ENCODE data around the gene ICA1L.
"Not testable (repeated sequence)": the region's sequence is repeated elsewhere in the genome, so short reads cannot be mapped to it uniquely, and the experiment has no call there.

Gene ICA1L

DNA sequence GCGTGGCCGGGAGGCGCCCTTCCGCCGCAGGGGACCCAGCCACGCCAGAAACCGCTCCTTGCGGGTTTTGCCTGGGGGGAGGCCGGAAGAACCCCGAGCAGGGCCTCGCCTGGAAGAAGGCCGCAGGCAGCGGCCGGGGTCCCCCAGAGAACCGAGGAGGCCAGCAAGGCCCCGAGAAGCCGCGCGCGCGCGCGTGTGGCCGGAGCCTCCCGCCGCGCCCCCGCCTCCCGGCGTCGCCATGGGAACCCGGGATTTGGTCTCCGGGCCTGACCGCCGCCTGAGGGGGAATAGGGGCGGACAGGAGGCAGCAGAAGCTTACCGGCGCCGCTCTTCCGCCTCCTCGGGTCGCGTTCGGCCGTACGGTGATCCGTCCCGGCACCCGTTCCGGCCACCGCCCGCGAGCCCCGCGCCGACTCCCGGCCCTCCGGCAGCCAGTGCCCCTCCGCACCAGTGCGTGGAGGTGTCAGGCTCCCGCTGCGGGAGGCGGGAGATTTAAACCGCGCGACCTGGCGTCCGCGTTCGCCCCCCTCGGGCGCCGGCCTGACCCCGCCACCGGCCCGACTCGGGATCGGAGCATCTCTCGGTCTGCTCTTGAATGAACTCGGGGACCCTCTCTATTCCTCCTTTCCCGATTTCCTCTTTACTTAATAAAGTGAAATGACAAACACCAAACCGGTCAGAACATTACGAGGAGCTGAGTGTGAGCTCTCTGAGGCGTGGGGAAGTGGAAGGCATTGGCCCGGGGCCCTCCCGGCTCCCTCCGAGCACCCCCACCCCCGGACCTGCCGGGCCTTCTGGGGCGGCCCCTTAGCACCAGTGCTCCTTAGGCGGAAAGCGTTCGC lies at the start of gene ICA1L:
Gene ICA1L (minus strand): TSS at position 467 of the 842 bp plus-strand sequence. CDS start 42,757 bp downstream, outside the sequence.
- peak; percentile 37 to 49 for DNase-seq

- no peak for DNase-seq
These were observed 47.3 kb upstream of the ICA1L start for GRCh38 chr2:202918860-202919259.

DNA sequence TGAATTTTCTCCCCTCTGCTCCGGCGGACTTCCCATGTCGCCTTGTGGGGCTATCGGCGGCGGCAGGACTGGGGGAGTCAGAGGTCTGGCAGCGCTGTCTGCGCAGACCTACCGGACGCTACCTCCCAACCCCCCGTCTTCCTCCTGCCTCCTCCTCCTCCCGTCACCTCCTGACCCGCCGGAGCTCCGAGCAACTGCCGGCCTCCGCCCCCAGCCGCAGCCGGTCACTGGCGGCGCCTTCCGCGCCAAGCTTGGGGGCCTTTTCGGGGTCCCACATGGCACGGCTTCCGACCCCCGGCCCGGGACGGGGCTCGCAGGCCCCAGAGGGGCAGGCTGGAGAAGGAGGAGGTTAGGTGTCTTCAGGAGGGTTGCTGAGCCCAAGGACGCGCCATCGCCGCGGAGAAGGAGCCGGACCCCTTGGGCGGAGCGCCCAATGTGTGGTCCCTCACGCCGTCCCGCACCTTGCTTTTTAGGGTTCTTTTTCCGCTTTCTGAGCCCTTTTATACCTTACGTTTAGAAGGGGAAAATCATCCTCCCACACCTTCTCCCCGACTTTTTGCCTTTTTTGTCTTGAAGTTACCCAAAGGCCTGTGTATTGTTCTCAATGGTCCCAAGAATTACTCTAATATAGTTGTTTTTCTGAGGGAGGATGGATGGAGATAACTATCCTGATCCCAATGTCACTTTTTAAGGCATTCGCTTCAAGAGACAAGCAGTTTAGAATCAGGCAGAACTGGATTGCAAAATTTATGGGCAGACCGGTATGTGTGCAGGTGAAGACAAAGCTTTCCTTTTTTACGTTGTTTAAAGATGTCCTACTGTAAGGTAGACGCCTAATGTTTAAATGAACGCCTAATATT lies 41.0 kb upstream of the ICA1L start:
- DNase-seq, result peak in 1 of 2 experiments; percentile 5

GRCh38 chr2:202911512-202912341 lies 40.2 kb upstream of the ICA1L start, which contains the start of the genes CARF and WDR12:
Gene CARF, plus strand, starts transcription at chr2:202912275. Its CDS starts 29,628 bp downstream, at chr2:202941903.
Gene WDR12, minus strand, starts transcription at chr2:202911673. Its CDS starts 197 bp downstream, at chr2:202911476.
- DNase-seq, result peak; percentile 85 to 86

- DNase-seq, result no peak
These were observed 39.6 kb upstream of the ICA1L start for GRCh38 chr2:202911203-202911511.

GRCh38 chr2:202910698-202911097 lies 39.1 kb upstream of the ICA1L start:
- DNase-seq, result no peak

DNA sequence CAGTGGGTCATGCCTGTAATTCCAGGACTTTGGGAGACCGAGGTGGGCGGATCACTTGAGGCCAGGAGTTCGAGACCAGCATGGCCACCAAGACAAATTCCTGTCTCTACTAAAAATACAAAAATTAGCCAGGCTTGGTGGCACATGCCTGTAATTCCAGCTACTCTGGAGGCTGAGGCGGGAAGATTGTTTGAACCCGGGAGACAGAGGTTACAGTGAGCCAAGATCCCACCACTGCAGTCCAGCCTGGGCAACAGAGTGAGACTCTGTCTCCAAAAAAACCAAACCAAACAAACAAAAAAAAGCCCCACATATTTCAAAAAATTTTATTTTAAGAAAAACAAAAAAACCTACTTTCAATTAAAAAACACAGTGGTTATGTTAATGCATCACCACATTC lies 38.7 kb upstream of the ICA1L start:
- DNase-seq, result not testable (repeated sequence)

- no peak for DNase-seq
These were observed 38.0 kb upstream of the ICA1L start for GRCh38 chr2:202909394-202910192.

GRCh38 chr2:202908186-202908585 lies 36.6 kb upstream of the ICA1L start:
- no peak for DNase-seq

DNA sequence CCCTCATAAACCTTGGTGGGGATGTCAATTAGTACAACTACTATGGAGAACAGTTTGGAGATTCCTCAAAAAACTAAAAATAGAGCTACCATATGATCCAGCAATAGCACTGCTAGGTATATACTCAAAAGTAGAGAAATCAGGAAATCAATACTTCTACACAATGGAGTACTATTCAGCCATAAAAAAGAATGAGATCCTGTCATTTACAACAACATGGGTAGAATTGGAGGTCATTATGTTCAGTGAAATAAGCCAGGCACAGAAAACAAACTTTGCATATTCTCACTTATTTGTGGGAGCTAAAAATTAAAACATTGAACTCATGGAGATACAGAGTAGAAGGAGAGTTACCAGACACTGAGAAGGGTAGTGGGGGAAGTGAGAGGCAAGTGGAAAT lies 33.9 kb upstream of the ICA1L start:
- DNase-seq, result not testable (repeated sequence)

DNA sequence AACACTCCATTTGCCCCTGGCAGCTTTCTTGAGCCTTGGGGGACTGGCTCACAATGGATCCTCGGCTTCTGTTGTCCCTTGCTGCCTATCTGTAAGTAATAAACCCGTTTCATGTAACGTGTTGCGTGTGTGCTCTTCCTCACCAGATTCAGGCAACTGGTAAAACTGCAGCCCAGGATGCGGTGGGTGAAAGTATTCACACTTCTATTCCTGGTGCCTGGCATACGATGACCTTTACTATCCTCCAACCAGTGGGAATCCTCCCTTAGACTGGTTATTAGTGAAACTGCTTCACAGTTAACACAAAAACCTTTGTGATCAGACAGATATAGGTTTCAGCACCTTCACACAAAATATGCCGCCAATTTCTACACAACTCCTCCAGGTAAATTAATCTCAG lies 13.6 kb upstream of the ICA1L start:
- no peak for DNase-seq

GRCh38 chr2:202883987-202884675 lies 12.6 kb upstream of the ICA1L start:
- DNase-seq, result no peak

GRCh38 chr2:202881570-202881969 lies 10.0 kb upstream of the ICA1L start:
- DNase-seq, result no peak

GRCh38 chr2:202877699-202878098 lies 6.1 kb upstream of the ICA1L start:
- no peak for DNase-seq

DNA sequence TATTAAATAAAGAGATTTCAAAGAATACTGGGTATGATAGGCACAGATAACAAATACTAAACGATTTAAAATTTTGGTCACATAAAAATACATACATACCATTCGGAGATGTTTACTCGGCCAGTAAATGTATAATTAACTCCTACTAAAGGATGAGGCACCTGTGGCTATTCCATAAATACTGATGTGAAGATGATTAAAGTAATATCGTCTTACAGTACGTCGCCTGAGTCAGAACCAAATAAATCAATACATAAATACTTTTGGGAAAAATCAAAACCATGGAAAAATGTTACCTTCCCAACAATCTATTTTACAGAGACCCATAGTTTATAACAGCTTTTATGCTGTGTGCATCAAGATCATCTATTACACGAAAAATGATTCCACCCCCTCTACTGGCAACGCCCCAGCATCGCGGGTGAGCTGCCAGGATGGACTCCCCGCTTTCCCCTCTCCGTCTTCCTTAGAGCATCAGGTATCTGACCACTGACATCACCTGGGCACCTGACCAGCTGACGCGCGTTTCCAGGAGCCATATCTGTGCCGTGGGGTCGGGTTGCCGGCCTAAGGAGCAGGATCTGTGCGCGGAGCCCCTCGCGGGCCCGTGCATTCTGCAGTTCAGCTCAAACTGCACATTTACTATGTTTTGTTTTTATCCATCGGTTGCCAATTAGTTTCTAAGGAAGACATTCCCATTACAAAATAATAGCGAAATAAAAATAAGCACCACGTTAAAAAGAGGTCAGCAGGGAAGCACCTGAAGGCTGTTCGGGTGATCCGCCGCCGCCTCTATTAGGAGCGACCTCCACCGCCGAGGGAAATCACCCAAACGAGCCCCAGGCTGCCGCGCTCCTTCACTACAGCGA lies 901 bp downstream of the ICA1L start:
- DNase-seq, result peak; percentile 53 to 56

DNA sequence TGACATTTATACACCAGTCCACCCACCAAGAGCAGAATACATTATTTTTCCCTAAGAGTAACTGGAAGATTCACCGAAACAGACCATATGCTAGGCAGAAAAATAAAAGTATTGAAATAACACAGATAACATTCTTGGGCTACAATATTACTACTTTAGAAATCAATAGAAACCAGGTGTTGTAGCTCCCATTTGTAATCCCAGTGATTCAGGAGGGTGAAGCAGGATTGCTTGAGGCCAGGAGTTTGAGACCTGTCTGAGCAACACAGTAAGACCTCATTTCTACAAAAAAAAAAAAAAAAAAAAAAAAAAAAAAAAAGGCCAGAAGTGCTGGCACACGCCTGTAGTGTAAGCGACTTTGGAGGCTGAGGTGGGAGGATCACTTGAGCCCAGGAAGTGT lies 9.6 kb downstream of the ICA1L start:
- DNase-seq, result no peak

DNA sequence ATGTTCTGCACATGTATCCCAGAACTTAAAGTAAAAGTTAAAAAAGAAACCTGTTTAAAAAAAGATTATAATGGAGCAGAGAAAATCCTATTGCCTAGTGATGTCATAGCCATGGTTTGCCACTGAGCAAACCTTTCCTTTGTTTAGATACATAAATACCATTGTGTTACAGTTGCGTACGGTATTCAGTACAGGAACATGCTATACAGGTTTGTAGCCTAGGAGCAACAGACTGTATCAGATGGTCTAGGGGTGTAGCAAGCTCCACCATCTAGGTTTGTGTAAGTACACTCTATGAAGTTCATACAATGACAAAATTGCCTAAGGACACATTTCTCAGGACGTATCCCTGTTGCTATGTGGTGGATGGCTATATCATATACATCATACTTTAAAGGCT lies 13.0 kb downstream of the ICA1L start:
- no peak for DNase-seq

DNA sequence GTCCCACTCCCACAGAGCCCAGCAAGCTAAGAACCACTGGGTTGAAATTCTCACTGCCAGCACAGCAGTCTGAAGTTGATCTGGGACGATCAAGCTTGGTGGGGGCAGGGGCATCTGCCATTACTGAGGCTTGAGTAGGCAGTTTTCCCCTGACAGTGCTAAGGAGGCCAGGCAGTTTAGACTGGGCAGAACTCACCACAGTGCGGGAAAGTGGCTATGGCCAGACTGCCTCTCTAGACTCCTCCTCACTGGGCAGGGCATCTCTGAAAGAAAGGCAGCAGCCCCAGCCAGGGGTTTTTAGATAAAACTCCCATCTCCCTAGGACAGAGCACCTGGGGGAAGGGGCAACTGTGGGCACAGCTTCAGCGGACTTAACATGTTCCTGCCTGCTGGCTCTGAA lies 22.2 kb downstream of the ICA1L start:
- not testable (repeated sequence) for DNase-seq

DNA sequence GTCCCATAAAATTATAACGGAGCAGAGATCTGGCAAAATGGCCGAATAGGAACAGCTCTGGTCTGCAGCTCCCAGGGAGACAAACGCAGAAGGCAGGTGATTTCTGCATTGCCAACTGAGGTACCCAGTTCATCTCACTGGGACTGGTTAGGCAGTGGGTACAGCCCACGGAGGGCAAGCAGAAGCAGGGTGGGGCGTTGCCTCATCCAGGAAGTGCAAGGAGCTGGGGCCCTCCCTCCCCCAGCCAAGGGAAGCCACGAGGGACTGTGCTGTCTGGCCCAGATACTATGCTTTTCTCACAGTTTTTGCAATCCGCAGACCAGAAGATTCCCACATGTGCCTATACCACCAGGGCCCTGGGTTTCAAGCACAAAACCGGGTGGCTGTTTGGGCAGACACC lies 22.8 kb downstream of the ICA1L start:
- DNase-seq, result no peak
